ENCODE data around the gene EHD4.

- TF ChIP-seq CTCF (IDR thresholded peaks at IDR 0.05; ENCODE audit: low read length) (no peak), EZH2 (optimal IDR thresholded peaks at IDR 0.05; ENCODE audit: low read depth, low read length) (no peak)
Measured at GRCh38 chr15:41873711-41874110, 98.6 kb downstream of the EHD4 start.

Data from MM.1S (cell line).